GM12878 (cell line): Measurements from ENCODE around the gene HCFC1R1. TPM values are rescaled to one million over a fixed set of nuclear protein-coding genes. Genes with fewer than 3 reads are reported as not detected.

Experiments
- ATAC-seq: fragments of 200-7000 bp; cut with Tn5 transposase; 3 replicates; pipeline ENCODE4 v1.9.1; 2020; ENCODE audit warnings: mild to moderate bottlenecking, moderate library complexity
- BruUV-seq: library from RNA; stranded (reverse); fragments of 400-500 nt; replicated peaks from 2 replicates; lab custom pipeline; 2021; lab: Mats Ljungman, UMichigan
- CTCF ChIA-PET: fragments of 300-600 bp; sonication (Branson Sonifier 250); formaldehyde crosslinking; extraction: SDS; loops from one replicate; lab custom pipeline; 2021; ENCODE audit warnings: inconsistent platforms; lab: Yijun Ruan, JAX
- POLR2A ChIA-PET: fragments of 350-600 bp; formaldehyde crosslinking; extraction: SDS; loops from one replicate; lab custom pipeline; 2021; ENCODE audit warnings: inconsistent platforms; lab: Charles Lee
- RAD21 ChIA-PET: fragments of 300-600 bp; sonication (Branson Sonifier 250); formaldehyde crosslinking; loops from one replicate; lab custom pipeline; 2023; ENCODE audit warnings: antibody characterized with exemption; ENCODE audit not compliant: unreplicated experiment; lab: Charles Lee
- SMC1A ChIA-PET: fragments of 300-600 bp; sonication (Branson Sonifier 250); formaldehyde crosslinking; loops from one replicate; lab custom pipeline; 2023; ENCODE audit not compliant: unreplicated experiment, uncharacterized antibody; lab: Charles Lee
- DNase-seq: peaks from one replicate; pipeline ENCODE4 v3.0.0-alpha.2; 2011; ENCODE audit warnings: low read depth, low spot score
- FAIRE-seq: peaks from 3 replicates; lab custom pipeline; 2011; peaks lifted over from hg19 to GRCh38; lab: Jason Lieb, UNC
- H2AFZ ChIP-seq: 2 replicates; pipeline ENCODE4 v1.6.0; 2011; ENCODE audit warnings: low read depth, low read length, control low read depth; ENCODE audit not compliant: control insufficient read depth
- H3K27ac ChIP-seq: 2 replicates; pipeline ENCODE4 v1.5.1; 2011; ENCODE audit warnings: control low read depth; ENCODE audit not compliant: control insufficient read depth, insufficient read depth
- H3K27me3 ChIP-seq, 2 experiments: replicated peaks in 1 of 2; 2 replicates each; pipeline versions ENCODE4 v1.6.0 to v1.6.1; 2011; ENCODE audit warnings: low read length in 1 of 2; ENCODE audit not compliant: control insufficient read depth in 2 of 2, insufficient read depth in 2 of 2
- H3K36me3 ChIP-seq, 2 experiments: 2 replicates each; pipeline ENCODE4 v1.5.1; 2011; ENCODE audit warnings: low read length in 1 of 2; ENCODE audit not compliant: control insufficient read depth in 2 of 2, insufficient read depth in 2 of 2
- H3K4me1 ChIP-seq: 2 replicates; pipeline ENCODE4 v1.6.1; 2011; ENCODE audit warnings: mild to moderate bottlenecking, low read length, moderate library complexity, mixed read lengths; ENCODE audit not compliant: control insufficient read depth, insufficient read depth
- H3K4me2 ChIP-seq: 2 replicates; pipeline ENCODE4 v1.6.0; 2011; ENCODE audit warnings: control low read depth; ENCODE audit not compliant: control insufficient read depth, insufficient read depth
- H3K4me3 ChIP-seq: fragments of 200-600 bp; sonication (generic); 2 replicates; pipeline ENCODE4 v1.5.1; 2016
- H3K79me2 ChIP-seq: 2 replicates; pipeline ENCODE4 v1.6.0; 2011; ENCODE audit warnings: low read length; ENCODE audit not compliant: control insufficient read depth, insufficient read depth
- H3K9ac ChIP-seq: 2 replicates; pipeline ENCODE4 v1.8.0; 2011; ENCODE audit warnings: low read length, control low read depth, mixed read lengths; ENCODE audit not compliant: control insufficient read depth, insufficient read depth
- H3K9me3 ChIP-seq: replicated peaks from 3 replicates; pipeline ENCODE4 v1.5.1; 2011; ENCODE audit warnings: mild to moderate bottlenecking, low read length; ENCODE audit not compliant: control insufficient read depth, insufficient read depth
- H4K20me1 ChIP-seq: 2 replicates; pipeline ENCODE4 v1.6.0; 2011; ENCODE audit not compliant: control insufficient read depth, insufficient read depth
- CREM ChIP-seq: IDR thresholded peaks from 2 replicates; pipeline ENCODE4 v1.6.1; 2014; ENCODE audit warnings: antibody characterized with exemption, low read depth
- FOXK2 ChIP-seq: fragments of 450-650 bp; IDR thresholded peaks from 2 replicates; pipeline ENCODE4 v1.6.1; 2017; ENCODE audit warnings: mild to moderate bottlenecking, moderate library complexity
- ZSCAN29 ChIP-seq: fragments of 450-650 bp; IDR thresholded peaks from 2 replicates; pipeline ENCODE4 v1.6.1; 2017; ENCODE audit warnings: mild to moderate bottlenecking, moderate library complexity
- WGBS: methylation state at CpG from one replicate; pipeline ENCODE4 v1.1.6; 2016; ENCODE audit warnings: low lambda C conversion rate; ENCODE audit not compliant: insufficient replicate concordance, insufficient coverage; ENCODE audit errors: missing lambda C conversion rate; 5-methylcytosine and 5-hydroxymethylcytosine counted together
- in situ Hi-C: fragments of 300-500 bp; cut with MboI; formaldehyde crosslinking; loops from 9 replicates; pipeline ENCODE4 v1.14.3; 2018; ENCODE audit warnings: mixed read lengths
- intact Hi-C: fragments of 100-400 bp; cut with micrococcal nuclease; formaldehyde crosslinking; loops from one replicate; pipeline ENCODE4 v1.14.2; 2022; ENCODE audit not compliant: unreplicated experiment
- polyA plus RNA-seq, 11 experiments: library from polyadenylated mRNA; depleted of rRNA in 4 of 11; unstranded in 6 of 11; stranded (reverse) in 5 of 11; fragments of >200 nt; fragmentation: Nextera tagmentation in 4 of 11; fragmentation: Illumina TruSeq in 1 of 11; extraction: Ambion mirVana in 4 of 11; extraction: Trizol in 1 of 11; gene quantifications; 1 replicate in 1 of 11; 2 replicates in 10 of 11; pipeline versions ENCODE4 v1.2.1 to v1.2.3, GENCODE V29; 2011 to 2016; ENCODE audit warnings: inconsistent platforms in 2 of 11, missing spikeins in 2 of 11, low read depth in 1 of 11
- total RNA-seq, 4 experiments: library from RNA; depleted of rRNA in 3 of 4; stranded (reverse); fragments of >200 nt in 3 of 4; fragmentation: Illumina TruSeq in 1 of 4; extraction: Trizol in 1 of 4; gene quantifications; 2 replicates each; pipeline versions ENCODE4 v1.2.1 to v1.2.3, GENCODE V29; 2013 to 2021
- TF ChIP-seq, protein P1 (sequence below): fragments of 450-650 bp; IDR thresholded peaks from 2 replicates; pipeline ENCODE4 v1.6.1; 2017; ENCODE audit warnings: mild to moderate bottlenecking, moderate library complexity
- TF ChIP-seq, protein P2 (sequence below): fragments of 450-650 bp; IDR thresholded peaks from 2 replicates; pipeline ENCODE4 v1.6.1; 2017; ENCODE audit warnings: mild to moderate bottlenecking
- TF ChIP-seq, protein P3 (sequence below): fragments of 450-650 bp; IDR thresholded peaks from 2 replicates; pipeline ENCODE4 v1.6.1; 2017; ENCODE audit warnings: mild to moderate bottlenecking, moderate library complexity
- TF ChIP-seq, protein P4 (sequence below): IDR thresholded peaks from 2 replicates; pipeline ENCODE4 v1.6.1; 2012; ENCODE audit warnings: improper control_type of control experiment, low read depth, low read length; ENCODE audit not compliant: insufficient replicate concordance

The HCFC1R1 gene
- total and polyA plus RNA-seq, 10 of the 15 experiments (the other 5 are each of a cell fraction or from before 2014, with no cell fraction given) = 2.8 to 42.5 (median 20.4) TPM

DNA sequence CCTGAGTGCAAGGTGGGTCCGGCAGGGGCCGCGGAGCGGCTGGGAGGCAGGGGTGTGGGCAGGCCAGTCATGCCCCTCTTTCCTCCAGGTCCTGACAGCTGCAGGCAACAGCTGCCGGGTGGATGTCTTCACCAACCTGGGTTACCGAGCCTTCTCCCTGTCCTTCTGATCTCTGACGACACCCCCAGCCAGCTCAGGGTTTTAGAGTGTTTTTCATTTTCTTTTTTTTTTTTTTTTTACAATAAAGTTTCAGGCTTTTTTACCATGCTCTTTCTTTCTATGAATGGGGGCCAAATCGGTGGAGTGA, 3.7 kb upstream of the HCFC1R1 start:
- Histone ChIP-seq H3K79me2 (no peaks in the 10 kb centered on the region), H3K27me3 (peaks cover 7 to 8% of the 10 kb centered on the region in 2 experiments), H4K20me1 (0 out of 2 replicates have a peak, but pooled peaks cover 3% of the 10 kb centered on the region), H3K9ac (no peak overlapping the region), H3K9me3 (no peaks in the 10 kb centered on the region), H3K4me1 (peaks cover 9% of the 10 kb centered on the region), H2AFZ (no peak overlapping the region), H3K4me2 (no peak overlapping the region), H3K4me3 (no peak overlapping the region), H3K27ac (no peak overlapping the region), H3K36me3 (peaks cover 4 to 7% of the 10 kb centered on the region in 2 experiments; a peak in 3 of 4 replicates)
- ChIA-PET POLR2A (interaction anchor here (0.7 to 1.4 kb wide), 4 partner anchors 24 to 148 kb away, joined by 3 to 4 read pairs (median 4); no protein-coding TSS in a partner anchor), CTCF (interaction anchor here (0.7 to 18.2 kb wide), 18 partner anchors 8 to 499 kb away, joined by 3 to 421 read pairs (median 7); partner anchors contain the start of genes PKMYT1, TNFRSF12A and ZNF213), SMC1A (interaction anchor here (1.1 to 10.1 kb wide), 7 partner anchors 12 to 102 kb away, joined by 3 to 91 read pairs (median 4); no protein-coding TSS in a partner anchor), RAD21 (interaction anchor here (1.2 to 6.5 kb wide), 8 partner anchors 8 to 63 kb away, joined by 4 to 94 read pairs (median 8); partner anchors contain the start of genes KREMEN2 and TNFRSF12A)
- FAIRE-seq (no peak), ATAC-seq (no peak), DNase-seq (no peak)
- whole genome bisulfite sequencing = 72% methylated on average over 7 of the region's 8 CpGs
- intact Hi-C loops = no loop called here
- in situ Hi-C loops = no loop called here
- no TSS peak for BruUV-seq
- TF ChIP-seq CREM = no peak
- no peak for TF ChIP-seq FOXK2
- TF ChIP-seq, protein P1, sequence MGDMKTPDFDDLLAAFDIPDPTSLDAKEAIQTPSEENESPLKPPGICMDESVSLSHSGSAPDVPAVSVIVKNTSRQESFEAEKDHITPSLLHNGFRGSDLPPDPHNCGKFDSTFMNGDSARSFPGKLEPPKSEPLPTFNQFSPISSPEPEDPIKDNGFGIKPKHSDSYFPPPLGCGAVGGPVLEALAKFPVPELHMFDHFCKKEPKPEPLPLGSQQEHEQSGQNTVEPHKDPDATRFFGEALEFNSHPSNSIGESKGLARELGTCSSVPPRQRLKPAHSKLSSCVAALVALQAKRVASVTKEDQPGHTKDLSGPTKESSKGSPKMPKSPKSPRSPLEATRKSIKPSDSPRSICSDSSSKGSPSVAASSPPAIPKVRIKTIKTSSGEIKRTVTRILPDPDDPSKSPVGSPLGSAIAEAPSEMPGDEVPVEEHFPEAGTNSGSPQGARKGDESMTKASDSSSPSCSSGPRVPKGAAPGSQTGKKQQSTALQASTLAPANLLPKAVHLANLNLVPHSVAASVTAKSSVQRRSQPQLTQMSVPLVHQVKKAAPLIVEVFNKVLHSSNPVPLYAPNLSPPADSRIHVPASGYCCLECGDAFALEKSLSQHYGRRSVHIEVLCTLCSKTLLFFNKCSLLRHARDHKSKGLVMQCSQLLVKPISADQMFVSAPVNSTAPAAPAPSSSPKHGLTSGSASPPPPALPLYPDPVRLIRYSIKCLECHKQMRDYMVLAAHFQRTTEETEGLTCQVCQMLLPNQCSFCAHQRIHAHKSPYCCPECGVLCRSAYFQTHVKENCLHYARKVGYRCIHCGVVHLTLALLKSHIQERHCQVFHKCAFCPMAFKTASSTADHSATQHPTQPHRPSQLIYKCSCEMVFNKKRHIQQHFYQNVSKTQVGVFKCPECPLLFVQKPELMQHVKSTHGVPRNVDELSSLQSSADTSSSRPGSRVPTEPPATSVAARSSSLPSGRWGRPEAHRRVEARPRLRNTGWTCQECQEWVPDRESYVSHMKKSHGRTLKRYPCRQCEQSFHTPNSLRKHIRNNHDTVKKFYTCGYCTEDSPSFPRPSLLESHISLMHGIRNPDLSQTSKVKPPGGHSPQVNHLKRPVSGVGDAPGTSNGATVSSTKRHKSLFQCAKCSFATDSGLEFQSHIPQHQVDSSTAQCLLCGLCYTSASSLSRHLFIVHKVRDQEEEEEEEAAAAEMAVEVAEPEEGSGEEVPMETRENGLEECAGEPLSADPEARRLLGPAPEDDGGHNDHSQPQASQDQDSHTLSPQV = no peak
- TF ChIP-seq, protein P2, sequence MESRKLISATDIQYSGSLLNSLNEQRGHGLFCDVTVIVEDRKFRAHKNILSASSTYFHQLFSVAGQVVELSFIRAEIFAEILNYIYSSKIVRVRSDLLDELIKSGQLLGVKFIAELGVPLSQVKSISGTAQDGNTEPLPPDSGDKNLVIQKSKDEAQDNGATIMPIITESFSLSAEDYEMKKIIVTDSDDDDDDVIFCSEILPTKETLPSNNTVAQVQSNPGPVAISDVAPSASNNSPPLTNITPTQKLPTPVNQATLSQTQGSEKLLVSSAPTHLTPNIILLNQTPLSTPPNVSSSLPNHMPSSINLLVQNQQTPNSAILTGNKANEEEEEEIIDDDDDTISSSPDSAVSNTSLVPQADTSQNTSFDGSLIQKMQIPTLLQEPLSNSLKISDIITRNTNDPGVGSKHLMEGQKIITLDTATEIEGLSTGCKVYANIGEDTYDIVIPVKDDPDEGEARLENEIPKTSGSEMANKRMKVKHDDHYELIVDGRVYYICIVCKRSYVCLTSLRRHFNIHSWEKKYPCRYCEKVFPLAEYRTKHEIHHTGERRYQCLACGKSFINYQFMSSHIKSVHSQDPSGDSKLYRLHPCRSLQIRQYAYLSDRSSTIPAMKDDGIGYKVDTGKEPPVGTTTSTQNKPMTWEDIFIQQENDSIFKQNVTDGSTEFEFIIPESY = no peak
- no peak for TF ChIP-seq ZSCAN29
- TF ChIP-seq, protein P3, sequence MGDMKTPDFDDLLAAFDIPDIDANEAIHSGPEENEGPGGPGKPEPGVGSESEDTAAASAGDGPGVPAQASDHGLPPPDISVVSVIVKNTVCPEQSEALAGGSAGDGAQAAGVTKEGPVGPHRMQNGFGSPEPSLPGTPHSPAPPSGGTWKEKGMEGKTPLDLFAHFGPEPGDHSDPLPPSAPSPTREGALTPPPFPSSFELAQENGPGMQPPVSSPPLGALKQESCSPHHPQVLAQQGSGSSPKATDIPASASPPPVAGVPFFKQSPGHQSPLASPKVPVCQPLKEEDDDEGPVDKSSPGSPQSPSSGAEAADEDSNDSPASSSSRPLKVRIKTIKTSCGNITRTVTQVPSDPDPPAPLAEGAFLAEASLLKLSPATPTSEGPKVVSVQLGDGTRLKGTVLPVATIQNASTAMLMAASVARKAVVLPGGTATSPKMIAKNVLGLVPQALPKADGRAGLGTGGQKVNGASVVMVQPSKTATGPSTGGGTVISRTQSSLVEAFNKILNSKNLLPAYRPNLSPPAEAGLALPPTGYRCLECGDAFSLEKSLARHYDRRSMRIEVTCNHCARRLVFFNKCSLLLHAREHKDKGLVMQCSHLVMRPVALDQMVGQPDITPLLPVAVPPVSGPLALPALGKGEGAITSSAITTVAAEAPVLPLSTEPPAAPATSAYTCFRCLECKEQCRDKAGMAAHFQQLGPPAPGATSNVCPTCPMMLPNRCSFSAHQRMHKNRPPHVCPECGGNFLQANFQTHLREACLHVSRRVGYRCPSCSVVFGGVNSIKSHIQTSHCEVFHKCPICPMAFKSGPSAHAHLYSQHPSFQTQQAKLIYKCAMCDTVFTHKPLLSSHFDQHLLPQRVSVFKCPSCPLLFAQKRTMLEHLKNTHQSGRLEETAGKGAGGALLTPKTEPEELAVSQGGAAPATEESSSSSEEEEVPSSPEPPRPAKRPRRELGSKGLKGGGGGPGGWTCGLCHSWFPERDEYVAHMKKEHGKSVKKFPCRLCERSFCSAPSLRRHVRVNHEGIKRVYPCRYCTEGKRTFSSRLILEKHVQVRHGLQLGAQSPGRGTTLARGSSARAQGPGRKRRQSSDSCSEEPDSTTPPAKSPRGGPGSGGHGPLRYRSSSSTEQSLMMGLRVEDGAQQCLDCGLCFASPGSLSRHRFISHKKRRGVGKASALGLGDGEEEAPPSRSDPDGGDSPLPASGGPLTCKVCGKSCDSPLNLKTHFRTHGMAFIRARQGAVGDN = no peak
- TF ChIP-seq, protein P4, sequence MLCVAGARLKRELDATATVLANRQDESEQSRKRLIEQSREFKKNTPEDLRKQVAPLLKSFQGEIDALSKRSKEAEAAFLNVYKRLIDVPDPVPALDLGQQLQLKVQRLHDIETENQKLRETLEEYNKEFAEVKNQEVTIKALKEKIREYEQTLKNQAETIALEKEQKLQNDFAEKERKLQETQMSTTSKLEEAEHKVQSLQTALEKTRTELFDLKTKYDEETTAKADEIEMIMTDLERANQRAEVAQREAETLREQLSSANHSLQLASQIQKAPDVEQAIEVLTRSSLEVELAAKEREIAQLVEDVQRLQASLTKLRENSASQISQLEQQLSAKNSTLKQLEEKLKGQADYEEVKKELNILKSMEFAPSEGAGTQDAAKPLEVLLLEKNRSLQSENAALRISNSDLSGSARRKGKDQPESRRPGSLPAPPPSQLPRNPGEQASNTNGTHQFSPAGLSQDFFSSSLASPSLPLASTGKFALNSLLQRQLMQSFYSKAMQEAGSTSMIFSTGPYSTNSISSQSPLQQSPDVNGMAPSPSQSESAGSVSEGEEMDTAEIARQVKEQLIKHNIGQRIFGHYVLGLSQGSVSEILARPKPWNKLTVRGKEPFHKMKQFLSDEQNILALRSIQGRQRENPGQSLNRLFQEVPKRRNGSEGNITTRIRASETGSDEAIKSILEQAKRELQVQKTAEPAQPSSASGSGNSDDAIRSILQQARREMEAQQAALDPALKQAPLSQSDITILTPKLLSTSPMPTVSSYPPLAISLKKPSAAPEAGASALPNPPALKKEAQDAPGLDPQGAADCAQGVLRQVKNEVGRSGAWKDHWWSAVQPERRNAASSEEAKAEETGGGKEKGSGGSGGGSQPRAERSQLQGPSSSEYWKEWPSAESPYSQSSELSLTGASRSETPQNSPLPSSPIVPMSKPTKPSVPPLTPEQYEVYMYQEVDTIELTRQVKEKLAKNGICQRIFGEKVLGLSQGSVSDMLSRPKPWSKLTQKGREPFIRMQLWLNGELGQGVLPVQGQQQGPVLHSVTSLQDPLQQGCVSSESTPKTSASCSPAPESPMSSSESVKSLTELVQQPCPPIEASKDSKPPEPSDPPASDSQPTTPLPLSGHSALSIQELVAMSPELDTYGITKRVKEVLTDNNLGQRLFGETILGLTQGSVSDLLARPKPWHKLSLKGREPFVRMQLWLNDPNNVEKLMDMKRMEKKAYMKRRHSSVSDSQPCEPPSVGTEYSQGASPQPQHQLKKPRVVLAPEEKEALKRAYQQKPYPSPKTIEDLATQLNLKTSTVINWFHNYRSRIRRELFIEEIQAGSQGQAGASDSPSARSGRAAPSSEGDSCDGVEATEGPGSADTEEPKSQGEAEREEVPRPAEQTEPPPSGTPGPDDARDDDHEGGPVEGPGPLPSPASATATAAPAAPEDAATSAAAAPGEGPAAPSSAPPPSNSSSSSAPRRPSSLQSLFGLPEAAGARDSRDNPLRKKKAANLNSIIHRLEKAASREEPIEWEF = no peak
